HEK293 (cell line): ENCODE results near the gene KIF20B.

Experiments
- CTCF ChIA-PET: fragments of 350-600 bp; formaldehyde crosslinking; extraction: SDS; loops from one replicate; lab custom pipeline; 2021; ENCODE audit warnings: antibody characterized with exemption; lab: Yijun Ruan, JAX
- POLR2A ChIA-PET: fragments of 300-600 bp; formaldehyde crosslinking; extraction: SDS; loops from one replicate; lab custom pipeline; 2020; ENCODE audit warnings: antibody characterized with exemption, inconsistent platforms; lab: Yijun Ruan, JAX
- H3K27ac ChIP-seq: fragments of 200-500 bp; sonication (Bioruptor generic); 2 replicates; pipeline ENCODE4 v1.5.1; 2014; ENCODE audit warnings: low read depth, low read length, control low read depth, inconsistent platforms; ENCODE audit errors: extremely low read depth
- H3K36me3 ChIP-seq, 2 experiments: fragments of 200-500 bp in 1 of 2; sonication (Bioruptor generic) in 1 of 2; 1 replicate in 1 of 2; 2 replicates in 1 of 2; pipeline ENCODE4 v1.5.1; 2014 to 2017; ENCODE audit warnings: inconsistent platforms in 2 of 2, low read length in 2 of 2; ENCODE audit not compliant: control insufficient read depth in 2 of 2, insufficient read depth in 1 of 2
- H3K4me1 ChIP-seq: fragments of 200-500 bp; sonication (Bioruptor generic); 2 replicates; pipeline ENCODE4 v1.5.1; 2014; ENCODE audit warnings: mild to moderate bottlenecking, low read length, inconsistent platforms; ENCODE audit not compliant: control insufficient read depth, insufficient read depth
- H3K4me3 ChIP-seq: 2 replicates; pipeline ENCODE4 v1.5.1; 2011; ENCODE audit warnings: low read depth, mild to moderate bottlenecking, control low read depth, low read length, moderate library complexity
- H3K9me3 ChIP-seq: fragments of 200-500 bp; sonication (Bioruptor generic); 2 replicates; pipeline ENCODE4 v1.5.1; 2014; ENCODE audit warnings: low read depth, low read length, inconsistent platforms; ENCODE audit not compliant: control insufficient read depth, insufficient read depth
- HOXD13 ChIP-seq: sonication (generic); formaldehyde crosslinking; IDR thresholded peaks from 2 replicates; pipeline ENCODE4 v1.8.0; 2022; ENCODE audit warnings: missing genetic modification reagents, borderline replicate concordance
- KLF9 ChIP-seq: fragments of 450-650 bp; formaldehyde crosslinking; IDR thresholded peaks from 2 replicates; pipeline ENCODE4 v1.5.1; 2016; ENCODE audit warnings: missing biosample characterization, missing genetic modification characterization, low read depth
- PRDM1 ChIP-seq: fragments of 450-650 bp; formaldehyde crosslinking; IDR thresholded peaks from 2 replicates; pipeline ENCODE4; 2016; ENCODE audit warnings: missing biosample characterization, missing genetic modification characterization
- RBAK ChIP-seq: fragments of 450-650 bp; formaldehyde crosslinking; IDR thresholded peaks from 2 replicates; pipeline ENCODE4 v1.5.1; 2016; ENCODE audit warnings: missing biosample characterization, missing genetic modification characterization
- REPIN1 ChIP-seq: fragments of 450-650 bp; formaldehyde crosslinking; IDR thresholded peaks from 2 replicates; pipeline ENCODE4 v1.5.1; 2017; ENCODE audit warnings: missing biosample characterization, missing genetic modification characterization, low read depth
- SCRT1 ChIP-seq: fragments of 450-650 bp; formaldehyde crosslinking; IDR thresholded peaks from 2 replicates; pipeline ENCODE4 v1.5.1; 2016; ENCODE audit warnings: missing biosample characterization, missing genetic modification characterization, borderline replicate concordance
- TRIM28 ChIP-seq: IDR thresholded peaks from 2 replicates; pipeline ENCODE4 v1.6.1; 2011; ENCODE audit warnings: low read length, control low read depth, borderline replicate concordance
- ZFP3 ChIP-seq: fragments of 450-650 bp; formaldehyde crosslinking; IDR thresholded peaks from 2 replicates; pipeline ENCODE4 v1.5.1; 2016; ENCODE audit warnings: low read depth, missing biosample characterization, missing genetic modification characterization
- ZNF114 ChIP-seq: fragments of 450-650 bp; formaldehyde crosslinking; IDR thresholded peaks from 2 replicates; pipeline ENCODE4 v1.5.0; 2017; ENCODE audit warnings: missing biosample characterization, missing genetic modification characterization
- ZNF140 ChIP-seq: fragments of 450-650 bp; formaldehyde crosslinking; IDR thresholded peaks from 2 replicates; pipeline ENCODE4 v1.5.1; 2016; ENCODE audit warnings: missing biosample characterization, missing genetic modification characterization
- ZNF157 ChIP-seq: fragments of 450-650 bp; formaldehyde crosslinking; IDR thresholded peaks from 2 replicates; pipeline ENCODE4 v1.5.1; 2016; ENCODE audit warnings: missing biosample characterization, missing genetic modification characterization
- ZNF202 ChIP-seq: fragments of 450-650 bp; formaldehyde crosslinking; IDR thresholded peaks from 2 replicates; pipeline ENCODE4 v1.5.1; 2016; ENCODE audit warnings: missing biosample characterization, missing genetic modification characterization, borderline replicate concordance
- ZNF221 ChIP-seq: fragments of 450-650 bp; formaldehyde crosslinking; IDR thresholded peaks from 2 replicates; pipeline ENCODE4 v1.5.1; 2017; ENCODE audit warnings: missing biosample characterization, missing genetic modification characterization, borderline replicate concordance
- ZNF280C ChIP-seq: fragments of 450-650 bp; formaldehyde crosslinking; IDR thresholded peaks from 2 replicates; pipeline ENCODE4 v1.5.1; 2016; ENCODE audit warnings: missing biosample characterization, missing genetic modification characterization
- ZNF473 ChIP-seq: fragments of 450-650 bp; formaldehyde crosslinking; IDR thresholded peaks from 2 replicates; pipeline ENCODE4 v1.5.1; 2017; ENCODE audit warnings: missing biosample characterization, missing genetic modification characterization
- ZNF514 ChIP-seq: fragments of 450-650 bp; formaldehyde crosslinking; IDR thresholded peaks from 2 replicates; pipeline ENCODE4 v1.5.1; 2016; ENCODE audit warnings: missing biosample characterization, missing genetic modification characterization
- ZNF571 ChIP-seq: fragments of 450-650 bp; formaldehyde crosslinking; IDR thresholded peaks from 2 replicates; pipeline ENCODE4 v1.5.0; 2017; ENCODE audit warnings: missing biosample characterization, missing genetic modification characterization
- ZNF670 ChIP-seq: fragments of 450-650 bp; formaldehyde crosslinking; IDR thresholded peaks from 2 replicates; pipeline ENCODE4 v1.5.1; 2016; ENCODE audit warnings: missing biosample characterization, missing genetic modification characterization, low read depth
- ZNF704 ChIP-seq: fragments of 450-650 bp; formaldehyde crosslinking; IDR thresholded peaks from 2 replicates; pipeline ENCODE4 v1.5.1; 2016; ENCODE audit warnings: missing biosample characterization, missing genetic modification characterization
- ZNF707 ChIP-seq: fragments of 450-650 bp; formaldehyde crosslinking; IDR thresholded peaks from 2 replicates; pipeline ENCODE4 v1.5.1; 2016; ENCODE audit warnings: missing biosample characterization, missing genetic modification characterization
- ZNF776 ChIP-seq: fragments of 450-650 bp; formaldehyde crosslinking; IDR thresholded peaks from 2 replicates; pipeline ENCODE4 v1.5.0; 2017; ENCODE audit warnings: missing biosample characterization, missing genetic modification characterization, borderline replicate concordance
- ZSCAN5A ChIP-seq: fragments of 450-650 bp; formaldehyde crosslinking; IDR thresholded peaks from 2 replicates; pipeline ENCODE4 v1.5.1; 2016; ENCODE audit warnings: missing biosample characterization, missing genetic modification characterization

KIF20B gene

GRCh38 chr10:89750441-89750840 lies 49.1 kb downstream of the KIF20B start:
- no peak for TF ChIP-seq ZNF707 (tag by site-specific recombination)
- TF ChIP-seq ZNF704 (tag by site-specific recombination), result no peak
- TF ChIP-seq ZNF280C (tag by site-specific recombination), result no peak
- no peak for TF ChIP-seq ZNF221 (tag by site-specific recombination)
- no peak for TF ChIP-seq ZNF571 (tag by site-specific recombination)
- no peak for TF ChIP-seq SCRT1 (tag by site-specific recombination)
- TF ChIP-seq ZNF473 (tag by site-specific recombination), result no peak
- no peak for TF ChIP-seq HOXD13 (CRISPR knock-in tag)
- no peak for TF ChIP-seq ZNF114 (tag by site-specific recombination)
- TF ChIP-seq KLF9 (tag by site-specific recombination), result no peak
- TF ChIP-seq RBAK (tag by site-specific recombination), result no peak
- no peak for TF ChIP-seq REPIN1 (tag by site-specific recombination)
- TF ChIP-seq TRIM28, result no peak
- no peak for TF ChIP-seq ZNF776 (tag by site-specific recombination)
- no peak for TF ChIP-seq ZNF202 (tag by site-specific recombination)
- no peak for TF ChIP-seq ZNF140 (tag by site-specific recombination)
- TF ChIP-seq ZSCAN5A (tag by site-specific recombination), result no peak
- Histone ChIP-seq H3K36me3 (peaks cover 20 to 28% of the 10 kb centered on the region in 2 experiments), H3K4me3 (no peak overlapping the region), H3K9me3 (no peaks in the 10 kb centered on the region), H3K27ac (no peak overlapping the region), H3K4me1 (no peaks in the 10 kb centered on the region)
- POLR2A ChIA-PET, result no interaction called here
- CTCF ChIA-PET, result no interaction called here

- ChIA-PET POLR2A (no interaction called here), CTCF (no interaction called here)
- H3K9me3 ChIP-seq, result no peaks in the 10 kb centered on the region
- peaks cover 41 to 50% of the 10 kb centered on the region in 2 experiments for H3K36me3 ChIP-seq
- H3K27ac ChIP-seq, result no peak overlapping the region
- H3K4me3 ChIP-seq, result no peak overlapping the region
- H3K4me1 ChIP-seq, result no peaks in the 10 kb centered on the region
- TF ChIP-seq ZFP3 (tag by site-specific recombination) (no peak), PRDM1 (tag by site-specific recombination) (peak; percentile 88), ZNF670 (tag by site-specific recombination) (no peak), ZNF157 (no peak), ZNF514 (tag by site-specific recombination) (no peak)
These were observed 54.0 kb downstream of the KIF20B start for GRCh38 chr10:89755374-89755773.
